Brain pericyte (primary cell): ENCODE measurements around the gene ATP2A3.

Experiments used
- DNase-seq: peaks from one replicate; pipeline ENCODE4 v3.0.0-alpha.2; 2012; ENCODE audit warnings: low read depth, low spot score

Gene ATP2A3

GRCh38 chr17:3964203-3965117, at the start of gene ATP2A3:
Gene ATP2A3 (minus strand): TSS chr17:3964437. CDS start chr17:3964291, 146 bp downstream.
- DNase-seq = no peak

DNA sequence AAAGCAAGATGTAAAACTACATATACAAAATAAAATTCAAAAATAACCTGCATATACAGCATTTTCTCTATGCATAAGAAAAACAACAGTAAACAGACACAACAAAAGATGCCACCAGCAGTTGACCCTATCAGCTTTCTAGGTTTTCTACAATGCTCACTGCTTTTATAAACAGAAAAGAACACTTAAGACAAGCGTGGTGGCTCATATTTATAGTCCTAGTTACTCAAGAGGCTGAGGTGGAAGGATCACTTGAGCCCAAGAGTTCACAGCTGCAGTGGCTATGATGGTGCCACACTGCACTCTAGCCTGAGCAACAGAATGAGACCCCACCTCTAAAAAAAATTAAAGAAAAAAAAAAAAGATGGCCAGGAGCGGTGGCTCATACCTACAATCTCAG, 46.5 kb upstream of the ATP2A3 start:
- no peak for DNase-seq

DNA sequence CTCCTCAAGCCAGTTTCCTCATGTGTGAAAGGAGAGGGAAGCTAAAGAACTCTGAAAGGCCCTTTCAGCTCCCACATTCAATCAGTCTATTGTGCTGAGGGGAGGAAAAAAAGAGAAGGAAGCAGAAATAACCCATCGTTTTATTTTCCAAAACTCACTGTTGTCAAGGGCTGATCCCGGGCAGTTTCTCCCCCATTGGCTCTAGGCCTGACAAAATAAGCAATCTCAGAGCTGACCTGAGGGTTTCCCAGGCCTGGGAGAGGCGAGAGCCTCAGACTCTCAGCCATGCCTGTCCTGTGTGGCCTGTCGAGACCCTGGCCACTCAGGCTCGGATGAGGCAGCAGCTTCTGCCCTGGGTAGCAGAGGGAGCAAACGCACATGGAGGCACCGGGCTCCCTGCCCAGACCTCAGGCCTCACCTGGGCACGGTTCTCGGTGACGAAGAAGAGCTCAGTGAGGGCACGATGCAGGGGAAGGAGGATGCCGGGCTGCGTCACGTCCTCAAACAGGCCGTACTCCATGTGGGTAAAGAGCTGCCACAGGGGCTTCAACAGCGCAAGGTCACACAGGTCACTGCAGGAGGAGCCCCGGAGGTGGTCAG, 45.0 kb upstream of the ATP2A3 start:
- no peak for DNase-seq

DNA sequence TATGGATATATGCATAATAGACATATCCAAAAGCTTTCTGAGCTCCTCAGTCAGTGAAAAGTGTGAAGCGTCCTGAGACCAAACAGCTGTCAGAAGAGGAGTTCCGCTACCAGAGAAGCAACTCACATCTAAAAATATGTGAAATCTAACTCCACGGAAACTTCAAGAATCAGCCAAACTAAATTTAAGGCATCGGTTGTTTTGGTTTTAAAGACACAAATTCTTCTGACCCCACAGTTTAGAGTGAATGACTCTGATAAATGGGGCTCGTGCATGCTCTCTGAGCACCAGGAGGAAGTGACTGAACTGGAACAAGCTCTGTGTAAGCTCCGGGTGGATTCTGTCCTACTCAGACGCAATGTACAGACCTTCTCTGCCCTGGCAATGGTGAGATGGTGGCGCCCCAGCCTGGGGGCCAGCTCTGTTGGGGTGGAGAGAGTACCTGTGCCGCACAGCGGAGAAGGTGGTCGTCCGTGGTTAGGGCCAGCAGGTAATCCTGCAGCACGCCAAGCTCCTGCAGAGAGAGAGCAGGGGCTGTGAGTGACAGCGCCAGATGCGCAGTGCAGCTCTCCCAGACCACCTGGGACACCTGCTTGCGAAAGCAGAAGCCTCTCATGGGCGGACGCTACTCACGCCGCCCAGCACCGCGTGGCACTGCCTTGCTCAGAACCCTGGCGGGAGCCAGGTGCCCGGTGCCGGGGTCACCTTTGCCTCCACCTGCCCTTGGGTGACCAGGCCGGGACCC, 44.4 kb upstream of the ATP2A3 start:
- no peak for DNase-seq

DNA sequence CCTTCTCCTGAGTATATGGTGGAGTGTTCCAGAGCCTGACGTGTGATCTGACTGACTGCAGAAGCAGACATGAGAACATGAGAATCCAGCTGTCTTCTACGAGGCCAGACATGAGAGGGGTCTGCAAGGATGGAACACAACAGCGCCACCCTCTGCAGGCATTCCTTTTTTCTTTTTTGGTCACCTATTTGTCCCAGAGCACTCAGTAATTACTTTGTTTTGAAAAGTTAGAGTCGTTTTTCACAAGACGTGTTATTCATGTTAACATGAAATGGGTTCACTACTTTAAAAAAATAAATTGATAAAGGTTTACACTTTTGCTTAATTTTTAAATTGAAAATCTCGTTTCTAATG, 43.8 kb upstream of the ATP2A3 start:
- no peak for DNase-seq

GRCh38 chr17:4007346-4008081, 43.3 kb upstream of the ATP2A3 start:
- DNase-seq = no peak

DNA sequence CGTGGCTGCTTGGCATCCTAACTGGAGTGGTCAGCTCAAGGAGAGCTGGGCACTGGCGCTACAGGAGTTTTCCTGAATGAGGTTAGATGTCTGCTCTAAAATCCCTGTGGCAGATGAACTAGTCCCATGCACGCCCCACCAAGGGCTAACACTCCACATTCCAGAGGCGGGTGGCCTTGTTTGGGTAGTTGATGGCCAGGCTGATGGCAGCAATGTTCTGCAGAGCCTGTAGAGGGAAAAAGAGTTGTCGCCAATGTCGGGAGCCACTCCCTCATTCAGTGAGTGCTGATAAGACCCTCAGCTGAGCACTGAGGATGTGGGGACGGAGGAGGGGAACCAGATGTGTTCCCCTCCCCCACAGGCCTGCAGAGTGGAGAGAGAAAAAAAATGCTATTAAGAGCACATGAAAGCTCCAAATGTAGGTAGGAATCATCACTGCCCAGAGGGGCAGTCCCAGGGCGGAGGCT, 42.5 kb upstream of the ATP2A3 start:
- DNase-seq = no peak

DNA sequence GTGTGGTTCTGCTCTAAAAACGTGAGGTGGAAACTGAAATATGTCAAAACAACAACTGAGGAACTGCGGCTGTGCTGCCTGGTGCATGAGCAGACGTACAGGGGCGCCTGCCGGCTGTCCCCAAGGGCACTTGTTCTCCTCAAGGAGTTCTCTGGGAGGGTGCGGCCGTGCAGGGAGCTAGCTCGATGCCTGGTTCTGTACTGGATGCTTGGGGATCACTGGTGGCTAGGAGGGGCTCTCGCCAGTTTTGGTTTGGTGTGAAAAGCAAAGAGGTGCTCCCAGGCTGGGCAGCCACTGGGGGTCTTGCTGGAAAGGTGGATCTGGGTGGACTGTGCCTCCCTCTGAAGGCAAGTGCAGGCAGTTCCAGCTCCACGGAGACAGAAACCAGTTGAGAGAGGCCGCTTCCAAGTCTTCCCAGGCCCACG, 41.9 kb upstream of the ATP2A3 start:
- DNase-seq = no peak

DNA sequence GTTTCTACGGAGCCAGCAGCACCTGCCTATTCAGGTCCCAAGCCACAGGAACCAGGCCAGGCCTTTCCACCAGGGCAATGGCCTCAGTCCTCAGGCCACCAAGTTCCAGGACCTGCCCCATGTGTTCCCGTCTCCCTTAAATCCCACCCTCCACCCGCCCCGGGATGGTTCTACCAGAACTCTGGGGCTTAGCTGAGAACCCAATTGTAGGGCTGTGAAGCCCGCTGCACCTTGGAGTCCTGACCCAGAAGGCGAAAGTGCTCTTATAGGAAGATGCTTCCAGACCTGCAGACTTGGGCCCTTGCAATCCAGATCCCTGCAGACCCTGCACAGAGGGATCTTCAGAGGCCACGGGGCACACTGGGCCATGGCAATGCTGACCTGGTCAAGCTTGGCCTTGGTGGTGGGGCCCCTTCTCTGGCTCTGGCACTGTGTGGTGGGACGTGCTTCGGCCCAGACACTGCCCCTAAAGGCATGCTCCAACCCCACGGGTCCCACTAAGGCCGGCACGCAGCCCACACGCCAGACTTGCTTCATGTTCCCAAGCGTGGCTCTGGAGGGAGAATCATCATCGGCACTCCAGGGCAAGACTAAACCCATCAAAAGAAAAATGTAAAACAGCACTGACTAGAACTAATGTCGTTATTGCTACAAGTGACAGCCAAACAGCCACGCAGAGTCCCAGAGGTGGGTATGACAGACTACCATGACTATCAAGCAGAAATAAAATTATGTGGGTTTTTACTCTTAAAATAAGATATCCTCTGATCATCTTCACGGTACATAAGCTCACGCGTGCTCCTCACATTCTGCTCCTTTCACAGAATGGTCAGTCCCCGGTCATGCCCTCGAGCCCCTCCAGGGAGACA, 41.3 kb upstream of the ATP2A3 start:
- no peak for DNase-seq

DNA sequence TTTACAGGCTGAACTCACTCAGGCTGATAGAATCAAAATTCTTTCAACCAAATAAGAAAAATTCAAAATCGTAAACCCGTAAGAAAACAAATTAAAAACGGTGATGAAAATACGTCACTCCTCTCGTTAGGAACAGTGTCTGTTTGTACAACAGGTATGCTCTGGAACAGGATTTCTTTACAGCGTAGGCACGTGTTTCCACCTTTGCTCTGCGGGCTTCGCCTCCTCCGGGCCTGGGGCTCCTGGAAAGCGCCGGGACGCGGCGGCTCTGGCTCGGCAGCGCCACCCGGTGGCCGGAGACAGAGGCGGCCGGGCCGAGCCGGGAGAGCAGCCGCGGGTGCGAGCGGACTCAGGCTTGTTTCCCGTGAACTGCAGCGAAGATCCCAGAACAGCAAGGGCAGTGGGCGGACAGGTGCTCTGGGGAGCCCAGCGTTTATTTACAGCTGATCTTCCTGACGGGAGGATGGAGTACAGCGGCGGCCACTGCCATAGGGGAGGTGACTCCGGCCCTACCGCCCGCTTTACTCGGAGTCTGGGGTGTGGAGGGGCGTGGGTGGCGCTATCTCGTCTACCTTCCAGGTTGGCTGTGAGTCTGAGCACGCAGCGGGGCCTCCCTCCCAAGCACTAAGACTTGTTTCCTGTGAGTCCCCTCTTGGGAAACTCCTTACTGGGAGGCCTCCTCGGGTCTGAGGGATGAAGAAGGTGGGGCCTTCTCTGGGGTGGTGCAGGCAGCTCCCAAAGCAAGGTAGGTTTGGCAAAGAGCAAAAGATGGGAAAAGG, 40.5 kb upstream of the ATP2A3 start:
- no peak for DNase-seq

GRCh38 chr17:4003501-4004421, 39.5 kb upstream of the ATP2A3 start:
- DNase-seq = no peak

DNA sequence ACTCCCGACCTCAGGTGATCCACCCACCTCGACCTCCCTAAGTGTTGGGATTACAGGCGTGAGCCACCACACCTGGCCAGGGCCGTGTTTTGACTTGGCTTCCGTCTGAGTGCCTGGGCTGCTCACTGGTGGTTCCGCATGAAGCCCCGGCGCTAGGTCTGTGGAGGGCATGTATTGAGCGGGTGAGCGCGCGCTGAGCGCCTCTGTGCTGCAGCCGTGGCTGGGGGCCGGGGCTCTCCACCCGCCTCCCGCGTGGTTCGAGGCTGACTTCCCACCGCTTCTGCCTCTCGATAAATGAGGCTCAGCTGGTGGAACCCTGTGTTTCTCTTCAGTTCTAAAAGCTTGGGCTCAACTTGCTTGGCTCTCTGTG, 38.9 kb upstream of the ATP2A3 start:
- DNase-seq = no peak

GRCh38 chr17:4001048-4001590, 36.9 kb upstream of the ATP2A3 start:
- no peak for DNase-seq

DNA sequence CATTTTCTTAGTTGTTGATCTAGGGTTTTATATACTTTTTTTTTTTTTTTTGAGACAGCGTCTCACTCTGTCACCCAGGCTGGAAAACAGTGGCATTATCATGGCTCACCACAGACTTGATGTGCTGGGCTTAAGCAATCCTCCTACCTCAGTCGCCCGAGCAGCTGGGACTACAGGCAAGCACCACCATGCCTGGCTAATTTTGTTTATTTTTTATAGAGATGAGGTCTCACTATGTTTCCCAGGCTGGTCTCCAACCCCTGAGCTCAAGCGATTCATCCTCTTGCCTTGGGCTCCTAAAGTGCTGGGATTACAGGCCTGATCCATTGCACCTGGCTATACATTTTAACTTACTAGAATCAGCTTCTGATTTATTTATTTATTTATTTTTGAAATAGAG, 34.2 kb upstream of the ATP2A3 start:
- DNase-seq = no peak

GRCh38 chr17:3995067-3995466, 30.8 kb upstream of the ATP2A3 start:
- no peak for DNase-seq

DNA sequence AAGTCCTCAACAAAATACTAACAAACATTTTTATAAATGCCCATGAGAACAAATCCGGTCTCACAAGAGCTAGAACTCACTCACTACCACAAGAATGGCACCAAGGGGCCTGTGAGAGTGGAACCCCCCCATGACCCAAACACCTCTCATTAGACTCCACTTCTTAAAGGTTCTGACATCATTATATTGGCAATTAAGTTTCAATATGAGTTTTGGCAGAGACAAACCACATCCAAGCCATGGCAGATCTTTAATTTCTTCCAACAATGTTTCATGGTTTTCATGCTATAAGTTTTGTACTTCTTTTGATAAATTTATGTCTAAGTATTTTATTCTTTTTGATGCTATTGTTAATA, 30.0 kb upstream of the ATP2A3 start:
- DNase-seq = no peak

DNA sequence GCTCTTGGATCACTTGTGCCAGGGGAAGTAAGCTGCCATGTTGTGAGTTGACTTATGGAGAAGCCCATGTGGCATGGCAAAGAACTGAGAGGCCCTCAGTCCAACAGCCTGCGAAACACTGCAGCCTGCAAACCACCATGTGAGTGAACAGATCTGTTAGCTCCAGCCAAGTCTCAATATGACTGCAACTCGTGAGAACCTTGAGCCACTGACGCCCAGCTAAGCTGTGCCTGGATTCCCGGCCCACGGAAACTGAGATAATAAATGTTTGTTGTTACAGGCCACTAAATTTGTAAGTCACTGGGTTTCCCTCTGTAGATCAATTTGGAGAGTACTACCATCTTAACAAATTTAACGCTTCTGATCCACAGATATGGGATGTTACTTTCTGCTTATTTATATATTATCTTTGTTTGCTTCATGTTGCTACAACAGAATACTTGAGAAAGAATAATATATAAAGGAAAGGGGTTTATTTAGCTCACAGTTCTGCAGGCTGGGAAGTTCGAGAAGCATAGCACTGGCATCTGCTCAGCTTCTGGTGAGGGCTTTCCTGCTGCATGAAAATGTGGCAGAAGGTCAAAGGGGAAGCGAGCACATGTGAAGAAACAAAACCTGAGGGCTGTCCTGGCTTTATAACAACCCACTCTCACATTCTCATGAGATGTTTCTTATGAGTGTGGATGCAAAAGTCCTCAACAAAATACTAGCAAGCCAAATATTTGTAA, 29.4 kb upstream of the ATP2A3 start:
- no peak for DNase-seq

GRCh38 chr17:3992370-3992769, 28.1 kb upstream of the ATP2A3 start:
- DNase-seq = no peak
